Effector memory CD8-positive, alpha-beta T cell (primary cell): ENCODE measurements around the gene CITED1.
"Not testable (repeated sequence)": the region's sequence is repeated elsewhere in the genome, so short reads cannot be mapped to it uniquely, and the experiment has no call there.

ENCODE experiments used
- ATAC-seq: fragments of 150-1000 bp; cut with Tn5 transposase; replicated peaks from 2 replicates; pipeline ENCODE4 v1.10.0; 2021; ENCODE audit warnings: mild to moderate bottlenecking, moderate library complexity
- DNase-seq, 3 experiments: peaks; one replicate each; pipeline ENCODE4 v3.0.0; 2021
- H3K27ac Mint-ChIP-seq, 2 donors: one replicate each; pipeline ENCODE4 v1.8.0; 2022; ENCODE audit warnings: mild to moderate bottlenecking in 2 of 2, mixed read lengths in 2 of 2, moderate library complexity in 2 of 2
- H3K27me3 Mint-ChIP-seq, 2 donors: one replicate each; pipeline ENCODE4 v1.8.0; 2022; ENCODE audit warnings: mixed read lengths in 2 of 2
- H3K36me3 Mint-ChIP-seq: one replicate; pipeline ENCODE4 v1.8.0; 2022; ENCODE audit warnings: mild to moderate bottlenecking, moderate library complexity, mixed read lengths; ENCODE audit not compliant: insufficient read depth
- H3K4me1 Mint-ChIP-seq, 2 donors: one replicate each; pipeline ENCODE4 v1.8.0; 2022; ENCODE audit warnings: low read depth in 2 of 2, mixed read lengths in 2 of 2
- H3K4me3 Mint-ChIP-seq, 2 donors: one replicate each; pipeline ENCODE4 v1.8.0; 2022; ENCODE audit warnings: mild to moderate bottlenecking in 2 of 2, mixed read lengths in 2 of 2, moderate library complexity in 2 of 2
- H3K9me3 Mint-ChIP-seq, 2 donors: one replicate each; pipeline ENCODE4 v1.8.0; 2022; ENCODE audit warnings: mixed read lengths in 2 of 2
- total RNA-seq, 9 experiments: gene quantifications; one replicate each; lab custom pipeline; 2026; lab: John Stamatoyannopoulos, UW

The CITED1 gene
- total RNA-seq = 0 to 0.13 (median 0) reads per million in 9 experiments

- no peak for DNase-seq
- peaks cover 16 to 20% of the 10 kb centered on the region in 2 donors for H3K4me1 Mint-ChIP-seq
Observed at GRCh38 chrX:72305286-72306084, at the start of gene CITED1. CITED1 (minus strand) TSS chrX:72305914; CDS start chrX:72302869, 3,045 bp downstream.

DNA sequence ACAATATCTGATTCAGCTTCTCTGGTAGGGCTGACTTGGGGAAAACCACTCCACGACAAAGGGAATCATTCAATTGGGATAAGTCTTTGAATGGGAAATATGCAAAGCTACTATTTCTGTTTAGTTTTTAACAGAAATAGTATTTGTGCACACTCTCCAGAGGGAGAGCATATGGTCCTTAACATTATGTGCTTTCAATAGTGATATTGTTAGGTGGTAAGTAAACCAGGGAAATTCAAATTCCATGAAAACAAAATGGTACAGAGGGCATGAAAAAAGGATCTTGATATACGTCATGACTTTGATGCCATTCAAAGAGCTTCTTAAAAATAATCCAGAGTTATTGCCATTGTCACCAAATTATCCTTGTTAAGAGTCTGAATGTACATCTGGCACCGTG lies 47.1 kb upstream of the CITED1 start:
- H3K36me3 Mint-ChIP-seq = peaks cover 8% of the 10 kb centered on the region
- H3K4me3 Mint-ChIP-seq = no peak overlapping the region
- H3K9me3 Mint-ChIP-seq = no peaks in the 10 kb centered on the region
- no peaks in the 10 kb centered on the region for H3K4me1 Mint-ChIP-seq
- ATAC-seq (no peak), DNase-seq (no peak)
- H3K27ac Mint-ChIP-seq = no peak overlapping the region
- no peaks in the 10 kb centered on the region for H3K27me3 Mint-ChIP-seq

More at GRCh38 chrX:72305286-72306084, at the start of gene CITED1:
- H3K36me3 Mint-ChIP-seq = peaks cover 7% of the 10 kb centered on the region
- peak; percentile 52 for ATAC-seq
- H3K27me3 Mint-ChIP-seq = peaks cover 42 to 86% of the 10 kb centered on the region in 2 donors
- peak within 1 kb of the TSS in 1 of 2 donors; percentile 15 for H3K27ac Mint-ChIP-seq
- H3K4me3 Mint-ChIP-seq = peak within 1 kb of the TSS; percentile 93 to 95
- H3K9me3 Mint-ChIP-seq = no peaks in the 10 kb centered on the region

DNA sequence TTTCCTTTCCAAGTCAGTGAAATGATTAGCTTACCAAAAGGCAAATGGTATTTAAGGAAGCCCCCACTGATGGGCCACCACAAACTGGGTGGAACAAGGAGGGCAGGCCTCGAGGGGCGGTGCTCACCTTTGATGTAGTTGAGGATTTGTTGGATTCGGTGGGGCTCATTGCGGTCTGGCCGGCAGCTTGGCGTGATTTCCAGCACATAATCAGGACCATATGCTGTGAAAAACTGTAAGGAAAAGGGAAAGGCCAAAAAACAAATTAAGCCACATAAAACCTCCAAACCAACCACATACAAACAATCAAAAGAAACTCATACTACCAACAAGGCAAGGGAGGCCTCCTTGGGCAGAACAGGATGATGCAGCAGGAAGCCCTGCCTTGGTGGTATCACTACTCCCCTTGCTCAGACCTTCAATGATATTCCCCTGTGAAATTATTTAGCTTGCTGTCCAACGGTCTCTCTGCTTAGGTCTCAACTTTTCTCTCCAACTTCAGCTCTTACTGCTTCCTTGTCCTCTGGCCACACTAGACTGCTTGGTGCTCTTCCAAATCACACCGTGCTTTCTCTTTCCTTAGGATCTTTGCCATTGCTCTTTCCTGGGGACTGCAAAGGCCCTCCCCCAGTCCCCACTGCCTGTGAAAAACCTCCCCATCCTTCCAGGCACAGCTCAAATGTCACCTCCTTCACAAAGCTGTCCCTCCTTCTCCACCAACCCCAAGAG lies 46.1 kb upstream of the CITED1 start:
- H3K27me3 Mint-ChIP-seq = no peaks in the 10 kb centered on the region
- ATAC-seq = no peak
- H3K4me1 Mint-ChIP-seq = no peaks in the 10 kb centered on the region
- no peak overlapping the region for H3K27ac Mint-ChIP-seq
- H3K4me3 Mint-ChIP-seq = no peak overlapping the region
- H3K9me3 Mint-ChIP-seq = no peaks in the 10 kb centered on the region
- DNase-seq = no peak
- peaks cover 12% of the 10 kb centered on the region for H3K36me3 Mint-ChIP-seq

- no peak for ATAC-seq
- Mint-ChIP-seq H3K27me3 (no peaks in the 10 kb centered on the region), H3K36me3 (peaks cover 12% of the 10 kb centered on the region), H3K4me3 (no peak overlapping the region), H3K27ac (no peak overlapping the region), H3K4me1 (no peaks in the 10 kb centered on the region), H3K9me3 (no peaks in the 10 kb centered on the region)
- DNase-seq = no peak
Observed at GRCh38 chrX:72349190-72349589, 43.5 kb upstream of the CITED1 start.

GRCh38 chrX:72348247-72348979 lies 42.7 kb upstream of the CITED1 start:
- peaks cover 12% of the 10 kb centered on the region for H3K36me3 Mint-ChIP-seq
- no peaks in the 10 kb centered on the region for H3K27me3 Mint-ChIP-seq
- H3K9me3 Mint-ChIP-seq = no peaks in the 10 kb centered on the region
- H3K4me1 Mint-ChIP-seq = no peaks in the 10 kb centered on the region
- no peak overlapping the region for H3K4me3 Mint-ChIP-seq
- DNase-seq = no peak
- no peak overlapping the region for H3K27ac Mint-ChIP-seq
- no peak for ATAC-seq

DNA sequence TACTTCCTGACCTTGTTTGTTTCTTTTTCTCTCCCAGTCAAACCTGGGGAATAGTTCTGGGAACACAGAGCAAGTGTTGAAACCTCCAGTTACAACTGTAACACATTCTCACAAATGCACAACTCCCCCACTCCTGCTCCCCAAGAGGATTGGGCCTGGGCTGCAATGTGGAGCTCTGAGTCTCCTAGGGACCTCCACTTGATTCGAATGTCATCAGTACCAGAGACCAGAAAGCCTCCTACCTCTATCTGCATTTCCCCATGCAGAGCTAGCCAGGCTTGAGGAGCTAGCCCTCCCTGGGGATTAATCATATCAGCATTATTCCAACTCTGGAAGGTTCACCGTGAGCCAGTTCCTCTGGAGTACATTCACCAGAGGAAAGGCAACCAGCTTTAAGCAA lies 41.7 kb upstream of the CITED1 start:
- Mint-ChIP-seq H3K36me3 (peaks cover 10% of the 10 kb centered on the region), H3K4me3 (no peak overlapping the region), H3K27ac (no peak overlapping the region), H3K9me3 (no peaks in the 10 kb centered on the region), H3K4me1 (no peaks in the 10 kb centered on the region), H3K27me3 (no peaks in the 10 kb centered on the region)
- DNase-seq (no peak), ATAC-seq (no peak)

- H3K4me3 Mint-ChIP-seq = no peak overlapping the region
Observed at GRCh38 chrX:72346302-72346949, 40.7 kb upstream of the CITED1 start.

GRCh38 chrX:72340626-72341025 lies 34.9 kb upstream of the CITED1 start:
- Mint-ChIP-seq H3K27me3 (no peaks in the 10 kb centered on the region), H3K9me3 (no peaks in the 10 kb centered on the region), H3K36me3 (no peaks in the 10 kb centered on the region), H3K27ac (no peak overlapping the region), H3K4me3 (no peak overlapping the region), H3K4me1 (no peaks in the 10 kb centered on the region)
- DNase-seq = no peak
- no peak for ATAC-seq

More at GRCh38 chrX:72346302-72346949, 40.7 kb upstream of the CITED1 start:
- no peaks in the 10 kb centered on the region for H3K4me1 Mint-ChIP-seq
- H3K27ac Mint-ChIP-seq = no peak overlapping the region
- DNase-seq = no peak
- H3K36me3 Mint-ChIP-seq = peaks cover 9% of the 10 kb centered on the region
- H3K9me3 Mint-ChIP-seq = no peaks in the 10 kb centered on the region
- no peak for ATAC-seq
- H3K27me3 Mint-ChIP-seq = no peaks in the 10 kb centered on the region

GRCh38 chrX:72340041-72340440 lies 34.3 kb upstream of the CITED1 start:
- H3K4me3 Mint-ChIP-seq = no peak overlapping the region
- H3K36me3 Mint-ChIP-seq = no peaks in the 10 kb centered on the region
- ATAC-seq (no peak), DNase-seq (no peak)
- H3K9me3 Mint-ChIP-seq = no peaks in the 10 kb centered on the region
- H3K27me3 Mint-ChIP-seq = no peaks in the 10 kb centered on the region
- H3K27ac Mint-ChIP-seq = no peak overlapping the region
- no peaks in the 10 kb centered on the region for H3K4me1 Mint-ChIP-seq

DNA sequence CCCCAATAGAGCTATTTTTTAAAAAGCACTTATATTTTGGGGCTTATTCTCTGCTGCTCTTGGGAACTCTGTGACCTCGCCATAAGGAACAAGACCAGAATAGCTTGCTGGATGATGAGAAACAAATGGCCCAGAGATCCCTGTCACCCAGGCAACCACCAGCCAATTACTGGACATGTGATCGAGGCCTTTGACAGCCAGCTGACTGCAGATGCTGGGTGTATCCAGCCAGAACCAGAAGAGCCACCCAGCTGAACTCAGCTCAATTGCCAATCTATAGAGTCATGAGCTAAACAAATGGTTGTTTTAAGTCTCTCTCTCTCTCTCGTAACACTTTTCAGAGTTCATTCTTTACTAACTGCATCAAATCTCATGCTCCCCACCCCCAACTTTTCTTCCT lies 24.4 kb upstream of the CITED1 start:
- H3K4me1 Mint-ChIP-seq = no peaks in the 10 kb centered on the region
- no peak overlapping the region for H3K4me3 Mint-ChIP-seq
- H3K36me3 Mint-ChIP-seq = peaks cover 3% of the 10 kb centered on the region
- no peak for ATAC-seq
- no peak for DNase-seq
- no peak overlapping the region for H3K27ac Mint-ChIP-seq
- H3K9me3 Mint-ChIP-seq = no peaks in the 10 kb centered on the region
- H3K27me3 Mint-ChIP-seq = no peaks in the 10 kb centered on the region

DNA sequence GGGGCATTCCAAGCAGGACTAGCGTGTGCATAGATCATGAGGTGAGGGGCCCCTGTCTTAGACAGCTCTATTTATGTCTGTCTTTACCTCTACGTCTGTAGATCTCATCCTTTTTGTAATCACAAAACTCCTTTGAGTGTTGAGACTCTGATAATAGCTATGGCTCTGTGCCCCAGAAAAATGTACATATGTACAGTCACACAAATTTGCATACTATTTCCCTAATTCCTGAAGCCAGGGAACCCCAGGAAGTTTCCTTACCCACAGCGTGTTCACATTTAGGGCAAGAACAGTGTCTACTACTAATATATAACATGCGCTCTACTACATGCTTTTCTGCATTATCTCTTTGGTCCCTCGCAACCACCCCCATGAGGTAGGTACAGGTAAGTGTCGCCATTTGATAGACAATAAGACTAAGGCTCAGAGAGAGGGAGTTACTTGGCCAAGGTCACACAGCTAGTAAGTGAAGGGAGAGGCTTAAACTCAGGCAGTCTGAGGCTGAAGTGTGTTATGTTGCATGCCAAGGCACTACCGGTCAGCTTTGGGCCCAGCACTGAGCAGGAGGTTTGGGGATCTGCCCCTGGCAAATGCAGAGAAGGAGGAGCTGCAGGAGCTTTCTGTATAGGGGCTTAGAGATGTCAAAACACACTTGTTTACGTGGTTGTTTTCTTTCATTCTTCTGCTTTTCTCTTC lies 21.0 kb upstream of the CITED1 start:
- ATAC-seq = no peak
- DNase-seq = no peak
- Mint-ChIP-seq H3K27ac (no peak overlapping the region), H3K4me1 (no peaks in the 10 kb centered on the region), H3K27me3 (no peaks in the 10 kb centered on the region), H3K4me3 (no peak overlapping the region), H3K9me3 (no peaks in the 10 kb centered on the region), H3K36me3 (no peaks in the 10 kb centered on the region)

- not testable (repeated sequence) for DNase-seq, ATAC-seq, H3K27me3 Mint-ChIP-seq
Observed at GRCh38 chrX:72319651-72320050, 13.9 kb upstream of the CITED1 start.

DNA sequence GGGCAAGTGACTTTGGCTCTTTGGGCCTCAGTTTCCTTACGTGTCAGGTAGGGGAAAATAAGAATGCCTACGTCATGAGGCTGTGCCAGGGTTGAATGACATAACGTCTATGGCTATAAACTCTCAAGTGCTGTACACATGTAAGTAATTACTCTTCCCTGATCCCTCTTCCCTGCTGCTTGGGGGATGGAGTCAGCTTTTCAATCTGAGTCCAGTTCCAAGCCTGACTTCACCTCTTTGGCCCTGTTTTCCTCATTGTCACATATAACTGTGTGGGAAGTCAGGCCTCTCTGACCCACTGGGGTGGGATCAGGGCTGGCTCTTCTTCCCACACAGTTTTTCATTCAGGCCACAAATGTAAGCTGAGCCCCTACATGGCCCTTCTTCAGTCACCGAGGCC lies 11.4 kb upstream of the CITED1 start:
- no peaks in the 10 kb centered on the region for H3K36me3 Mint-ChIP-seq
- no peak overlapping the region for H3K4me3 Mint-ChIP-seq
- no peak for DNase-seq
- no peak overlapping the region for H3K27ac Mint-ChIP-seq
- ATAC-seq = no peak
- no peaks in the 10 kb centered on the region for H3K4me1 Mint-ChIP-seq
- peaks cover 6 to 7% of the 10 kb centered on the region in 2 donors for H3K27me3 Mint-ChIP-seq
- no peaks in the 10 kb centered on the region for H3K9me3 Mint-ChIP-seq

More at GRCh38 chrX:72319651-72320050, 13.9 kb upstream of the CITED1 start:
- H3K9me3 Mint-ChIP-seq, H3K36me3 Mint-ChIP-seq, H3K4me3 Mint-ChIP-seq, H3K4me1 Mint-ChIP-seq, H3K27ac Mint-ChIP-seq: not testable (repeated sequence)
